Measurements from ENCODE around the gene INTS11.
"Not testable (repeated sequence)": the region's sequence is repeated elsewhere in the genome, so short reads cannot be mapped to it uniquely, and the experiment has no call there.

The INTS11 gene

DNA sequence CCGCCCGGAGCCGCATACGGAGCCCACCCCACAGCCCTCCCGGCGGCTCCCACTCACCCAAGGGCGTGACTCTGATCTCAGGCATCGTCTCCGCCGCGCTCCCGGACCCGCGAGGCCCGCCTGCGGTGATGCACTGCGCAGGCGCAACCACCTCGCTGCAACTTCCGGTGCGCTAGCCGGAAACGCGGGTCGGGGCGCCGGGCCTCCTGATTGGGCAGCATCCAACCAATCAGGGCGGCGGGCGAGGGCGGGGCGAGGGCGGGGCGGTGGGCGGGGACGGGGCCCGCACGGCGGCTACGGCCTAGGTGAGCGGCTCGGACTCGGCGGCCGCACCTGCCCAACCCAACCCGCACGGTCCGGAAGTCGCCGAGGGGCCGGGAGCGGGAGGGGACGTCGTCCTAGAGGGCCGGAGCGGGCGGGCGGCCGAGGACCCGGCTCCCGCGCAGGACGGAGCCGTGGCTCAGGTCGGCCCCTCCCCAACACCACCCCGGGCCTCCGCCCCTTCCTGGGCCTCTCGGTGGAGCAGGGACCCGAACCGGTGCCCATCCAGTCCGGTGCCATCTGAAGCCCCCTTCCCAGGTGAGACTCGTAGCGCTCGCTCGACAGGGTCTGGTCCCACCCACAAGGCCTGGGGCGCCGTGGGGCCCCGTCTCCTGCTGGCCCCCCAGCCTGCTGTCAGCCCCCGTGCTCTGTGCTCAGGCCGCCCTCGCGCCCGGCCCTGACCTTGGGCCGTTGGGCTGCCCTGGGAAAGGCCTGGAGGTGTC lies at the start of gene INTS11, which contains the start of gene CPTP:
INTS11 (minus strand) TSS at position 137 of the 764 bp plus-strand sequence; CDS start at position 85, 52 bp downstream.
CPTP (plus strand) TSS at position 279 of the 764 bp plus-strand sequence. CDS start 2,109 bp downstream, outside the sequence.
- DNase-seq (ENCODE audit: extremely low read depth in 1 of 2, low read depth in 1 of 2) = peak; percentile 89 to 96

- DNase-seq (ENCODE audit: extremely low read depth in 1 of 2, low read depth in 1 of 2) = no peak
Observed at GRCh38 chr1:1373815-1374588, 49.5 kb upstream of the INTS11 start.

GRCh38 chr1:1373051-1373814 lies 48.8 kb upstream of the INTS11 start:
- DNase-seq (ENCODE audit: extremely low read depth in 1 of 2, low read depth in 1 of 2) = no peak

DNA sequence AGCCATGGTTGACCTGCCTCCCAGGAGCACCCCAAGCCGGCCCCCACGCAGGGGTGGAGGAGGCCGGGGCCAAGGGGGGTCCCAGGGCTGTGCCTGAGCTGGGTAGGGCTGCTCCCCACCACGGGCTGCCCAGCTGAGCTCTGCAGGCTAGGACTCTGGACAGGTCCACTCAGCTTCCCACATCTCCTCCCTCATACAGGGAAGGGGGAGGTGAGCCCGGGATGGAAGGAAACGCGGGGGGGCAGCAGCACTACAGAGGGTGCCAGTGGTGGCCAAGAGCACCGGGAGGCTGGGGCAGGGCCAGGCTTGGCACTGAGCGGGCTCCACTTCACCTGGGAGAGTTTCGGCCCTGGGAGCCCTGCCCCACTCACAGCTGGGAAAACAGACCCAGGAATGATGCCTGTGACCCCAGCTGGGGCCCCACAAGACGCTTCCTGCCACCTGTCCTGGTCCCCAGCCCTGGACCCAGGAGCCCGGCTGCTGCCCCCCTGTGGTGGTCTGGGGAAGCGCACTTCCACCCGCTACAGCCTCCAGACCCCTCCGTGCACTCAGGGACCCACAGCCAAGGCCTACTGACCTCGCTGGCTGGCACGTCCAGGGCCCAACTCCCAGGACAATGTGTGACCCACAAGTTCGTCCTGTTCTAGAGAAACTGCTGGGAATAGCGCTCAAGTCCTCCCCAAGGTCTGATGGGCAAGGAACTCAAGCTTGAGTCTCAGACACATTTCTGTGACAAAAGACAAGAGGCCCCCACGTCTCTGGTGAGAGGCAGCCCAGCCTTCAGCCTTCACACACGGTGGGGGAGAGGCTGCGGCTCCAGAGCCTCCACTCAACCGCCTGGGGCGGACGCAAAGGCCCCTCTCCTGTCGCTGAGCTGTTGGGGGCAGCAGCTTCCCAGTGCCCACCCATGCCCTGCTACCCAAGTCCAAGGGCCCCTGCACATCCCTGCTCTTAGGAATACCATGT lies 47.6 kb upstream of the INTS11 start:
- peak; percentile 44 to 66 for DNase-seq (ENCODE audit: extremely low read depth in 1 of 2, low read depth in 1 of 2)

DNA sequence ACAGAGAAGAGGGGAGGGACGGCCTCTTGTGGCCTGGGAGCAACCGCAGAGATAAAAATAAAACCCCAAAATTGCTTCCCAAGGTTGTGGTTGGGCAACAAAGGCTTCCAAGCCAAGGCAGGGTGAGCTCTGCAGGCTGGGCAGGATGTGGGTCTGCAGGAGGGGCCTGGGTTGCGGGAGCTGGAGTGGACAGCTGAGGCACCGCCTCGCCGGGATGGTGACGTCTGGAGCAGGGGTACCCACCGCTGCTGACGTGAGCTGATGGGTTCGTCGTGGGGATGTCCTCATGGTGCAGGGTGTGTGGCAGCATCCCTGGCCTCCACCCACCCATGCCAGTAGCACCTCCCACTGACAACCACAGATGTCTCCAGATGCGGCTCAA lies 46.9 kb upstream of the INTS11 start:
- DNase-seq (ENCODE audit: extremely low read depth in 1 of 2, low read depth in 1 of 2) = peak; percentile 42 to 83

GRCh38 chr1:1370771-1371300 lies 46.4 kb upstream of the INTS11 start:
- DNase-seq (ENCODE audit: extremely low read depth in 1 of 2, low read depth in 1 of 2) = no peak

- DNase-seq (ENCODE audit: extremely low read depth in 1 of 2, low read depth in 1 of 2) = not testable (repeated sequence)
Observed at GRCh38 chr1:1370094-1370493, 45.6 kb upstream of the INTS11 start.

DNA sequence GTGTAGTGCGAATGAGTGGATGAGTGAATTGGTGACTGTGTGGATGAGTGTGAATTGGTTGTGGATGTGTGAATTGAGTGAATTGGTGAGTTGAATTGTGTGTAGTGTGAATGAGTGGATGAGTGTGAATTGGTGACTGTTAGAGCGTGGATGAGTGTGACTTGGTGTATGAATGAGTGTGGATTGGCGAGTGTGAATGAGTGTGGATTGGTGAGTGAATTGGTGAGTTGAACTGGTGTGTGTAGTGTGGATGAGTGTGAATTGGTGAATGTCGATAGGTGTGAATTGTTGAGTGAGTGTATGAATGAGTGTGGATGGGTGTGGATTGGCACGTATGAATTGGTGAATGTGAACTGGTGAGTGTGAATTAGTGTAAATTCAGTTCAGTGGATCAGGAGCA lies 42.9 kb upstream of the INTS11 start:
- DNase-seq (ENCODE audit: extremely low read depth in 1 of 2, low read depth in 1 of 2) = no peak

GRCh38 chr1:1366699-1367066 lies 42.2 kb upstream of the INTS11 start:
- no peak for DNase-seq (ENCODE audit: extremely low read depth in 1 of 2, low read depth in 1 of 2)

- DNase-seq (ENCODE audit: extremely low read depth in 1 of 2, low read depth in 1 of 2) = no peak
Observed at GRCh38 chr1:1365875-1366698, 41.6 kb upstream of the INTS11 start.

DNA sequence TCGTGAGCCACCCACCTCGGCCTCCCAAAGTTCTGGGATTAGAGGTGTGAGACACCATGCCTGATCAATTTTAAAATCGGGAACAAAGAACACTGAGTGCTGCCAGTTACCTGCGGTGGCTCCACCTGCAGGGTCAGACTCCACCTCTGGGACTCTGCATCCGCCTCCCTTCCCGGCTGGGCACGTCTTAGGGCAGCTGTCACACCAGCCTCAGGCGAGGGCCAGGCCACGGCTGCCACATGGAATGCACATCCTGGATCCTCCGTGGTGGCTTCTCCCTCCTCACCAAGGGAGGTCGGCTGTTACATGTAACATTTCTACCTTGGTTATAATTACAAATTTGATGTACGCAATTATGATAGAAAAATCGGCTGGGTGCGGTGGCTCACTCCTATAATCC lies 39.8 kb upstream of the INTS11 start:
- DNase-seq (ENCODE audit: extremely low read depth in 1 of 2, low read depth in 1 of 2) = no peak

DNA sequence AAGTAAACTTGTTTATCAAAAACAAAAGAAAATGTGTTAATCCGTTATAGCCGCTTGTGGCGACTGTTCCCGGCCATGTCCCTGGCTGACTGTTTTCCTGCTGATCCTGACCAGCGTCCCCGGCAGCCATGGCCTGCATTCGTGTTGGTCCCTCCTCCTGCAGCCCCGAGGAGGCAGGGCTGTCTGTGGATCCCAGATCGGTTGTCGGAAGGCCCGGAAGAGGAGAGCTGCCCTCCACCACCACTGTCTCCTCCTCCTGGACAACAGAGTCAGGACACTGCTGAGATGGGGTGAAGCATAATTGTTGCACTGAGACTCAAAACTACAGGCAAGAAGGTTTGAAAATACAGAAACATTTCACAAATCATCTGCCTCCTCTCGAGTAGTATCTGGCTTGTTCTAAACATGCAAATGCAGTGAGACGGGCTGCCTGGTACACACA lies 37.5 kb upstream of the INTS11 start:
- DNase-seq (ENCODE audit: extremely low read depth in 1 of 2, low read depth in 1 of 2) = no peak

GRCh38 chr1:1361233-1361981 lies 36.9 kb upstream of the INTS11 start:
- DNase-seq (ENCODE audit: extremely low read depth in 1 of 2, low read depth in 1 of 2) = no peak

DNA sequence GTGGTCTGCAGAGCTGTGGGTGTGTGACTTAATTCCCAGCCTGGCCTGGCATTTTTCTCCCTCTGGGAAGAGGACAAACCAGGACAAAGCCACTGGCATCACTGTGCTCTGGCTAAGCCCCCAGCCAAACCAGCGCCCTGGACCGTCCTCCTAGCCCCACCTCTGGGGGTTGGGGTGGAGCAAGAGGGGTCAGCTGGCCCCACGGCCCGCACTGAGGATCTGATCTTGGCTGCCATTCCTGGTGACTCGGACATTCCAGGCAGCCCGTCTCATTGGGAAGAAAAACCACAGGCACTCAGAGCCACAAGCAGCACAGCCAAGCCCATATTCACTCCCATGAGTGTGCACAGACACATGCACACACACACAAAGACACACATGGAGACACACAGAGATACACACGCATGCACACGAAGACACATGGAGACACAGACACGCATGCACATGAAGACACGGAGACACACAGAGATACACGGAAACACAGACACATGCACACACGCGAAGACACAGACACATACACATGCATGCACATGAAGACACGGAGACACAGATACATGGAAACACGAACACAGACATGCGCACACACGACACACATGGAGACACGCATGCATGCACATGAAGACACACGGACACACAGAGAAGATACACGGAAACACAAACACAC lies 36.2 kb upstream of the INTS11 start:
- DNase-seq (ENCODE audit: extremely low read depth in 1 of 2, low read depth in 1 of 2) = no peak

DNA sequence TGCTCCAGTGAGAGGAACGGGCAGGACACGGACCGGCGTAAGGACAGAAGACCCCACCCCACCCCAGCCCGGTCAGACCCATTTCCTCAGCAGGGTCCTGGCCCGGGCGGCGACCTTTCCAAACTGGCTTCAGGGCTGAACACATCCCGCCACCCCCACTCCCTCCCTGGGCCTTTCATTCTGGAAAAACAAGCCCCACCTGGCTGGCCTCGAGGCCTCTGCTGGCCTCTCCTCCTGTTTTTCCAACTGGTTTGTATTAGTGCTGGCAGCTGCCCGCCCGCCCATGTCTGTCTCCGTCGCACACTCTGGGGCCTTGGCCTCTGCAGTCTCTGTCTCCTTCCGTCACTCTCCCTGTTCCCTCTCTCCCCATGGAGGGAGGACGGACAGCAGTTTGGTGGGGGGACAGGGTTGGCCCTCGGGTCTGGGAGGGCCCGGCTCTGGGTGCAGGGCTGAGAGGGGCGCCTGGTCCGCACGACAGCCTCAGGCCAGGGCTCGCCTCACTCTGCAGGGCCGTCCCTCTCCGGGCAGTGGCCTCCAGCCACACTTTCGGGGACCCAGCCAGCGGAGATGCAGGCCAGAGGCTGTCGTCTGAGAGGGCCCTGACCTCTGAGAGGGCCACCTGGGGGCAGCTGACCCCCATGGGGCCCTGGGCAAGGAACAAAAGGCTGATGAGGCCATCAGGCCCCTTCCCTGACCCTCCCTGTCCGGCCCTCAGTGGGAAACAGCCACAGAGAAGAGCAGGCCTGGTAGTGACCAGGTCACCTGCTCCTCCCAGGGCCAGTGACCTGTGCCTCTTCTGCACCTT lies 35.4 kb upstream of the INTS11 start:
- DNase-seq (ENCODE audit: extremely low read depth in 1 of 2, low read depth in 1 of 2) = no peak

DNA sequence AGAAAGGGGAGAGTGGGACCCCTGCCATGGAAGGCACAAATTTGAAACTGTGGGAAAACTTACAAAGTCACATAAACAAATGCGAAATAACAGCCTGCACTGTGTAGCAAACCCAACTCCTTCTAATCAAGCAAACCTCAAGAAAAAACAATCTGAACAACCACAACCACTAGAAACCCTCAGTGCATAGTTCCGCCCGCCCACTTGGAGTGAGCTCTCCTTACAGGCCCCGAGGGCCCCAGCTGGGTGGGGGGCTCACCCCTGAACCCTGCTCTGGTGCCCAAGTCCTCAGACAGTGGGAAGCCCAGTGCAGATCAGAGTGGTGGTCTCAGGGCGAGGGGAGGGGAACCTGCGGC lies 34.8 kb upstream of the INTS11 start:
- DNase-seq (ENCODE audit: extremely low read depth in 1 of 2, low read depth in 1 of 2) = no peak
